GM23338 (cell line): ENCODE measurements around the gene C1QA. TPM values are rescaled to one million over a fixed set of nuclear protein-coding genes. Genes with fewer than 3 reads are reported as not detected.

ENCODE experiments used
- ATAC-seq: fragments of 200-7000 bp; cut with Tn5 transposase; 3 replicates; pipeline ENCODE4 v1.9.1; 2020
- DNase-seq: peaks from one replicate; pipeline ENCODE4 v3.0.0-alpha.2; 2015; ENCODE audit warnings: low spot score
- H2AFZ ChIP-seq: fragments of 200-600 bp; sonication (generic); 2 replicates; pipeline ENCODE4 v1.8.0; 2016; ENCODE audit warnings: antibody characterized with exemption, mild to moderate bottlenecking, moderate library complexity
- H3F3A ChIP-seq: fragments of 200-600 bp; sonication (generic); replicated peaks from 2 replicates; pipeline ENCODE4 v1.8.0; 2017; ENCODE audit warnings: antibody characterized with exemption, mixed run types, low read depth
- H3K27ac ChIP-seq: fragments of 200-600 bp; sonication (generic); 2 replicates; pipeline ENCODE4 v1.6.1; 2016; ENCODE audit warnings: low read depth
- H3K27me3 ChIP-seq: fragments of 200-600 bp; sonication (generic); 2 replicates; pipeline ENCODE4 v1.8.0; 2016; ENCODE audit warnings: mild to moderate bottlenecking, mixed run types, moderate library complexity; ENCODE audit not compliant: insufficient read depth
- H3K36me3 ChIP-seq: fragments of 200-600 bp; sonication (generic); 2 replicates; pipeline ENCODE4 v1.8.0; 2016; ENCODE audit warnings: mild to moderate bottlenecking; ENCODE audit not compliant: insufficient read depth
- H3K4me1 ChIP-seq: fragments of 200-600 bp; sonication (generic); 2 replicates; pipeline ENCODE4 v1.8.0; 2016; ENCODE audit warnings: mild to moderate bottlenecking, moderate library complexity; ENCODE audit not compliant: insufficient read depth
- H3K4me2 ChIP-seq: fragments of 200-600 bp; sonication (generic); 2 replicates; pipeline ENCODE4 v1.7.1; 2017; ENCODE audit warnings: mixed run types
- H3K4me3 ChIP-seq: fragments of 200-600 bp; sonication (generic); 2 replicates; pipeline ENCODE4 v1.6.1; 2016; ENCODE audit warnings: mixed run types
- H3K79me2 ChIP-seq: fragments of 200-600 bp; sonication (generic); replicated peaks from 2 replicates; pipeline ENCODE4 v1.8.0; 2017; ENCODE audit warnings: mild to moderate bottlenecking; ENCODE audit not compliant: insufficient read depth
- H3K9me2 ChIP-seq: fragments of 200-600 bp; sonication (generic); 2 replicates; pipeline ENCODE4 v1.8.0; 2017; ENCODE audit not compliant: insufficient read depth
- H4K20me1 ChIP-seq: fragments of 200-600 bp; sonication (generic); replicated peaks from 2 replicates; pipeline ENCODE4 v1.8.0; 2017; ENCODE audit warnings: mild to moderate bottlenecking; ENCODE audit not compliant: insufficient read depth
- H3K27ac Mint-ChIP-seq: 2 replicates; pipeline ENCODE4 v1.8.0; 2020; ENCODE audit warnings: inconsistent platforms, mild to moderate bottlenecking, moderate library complexity, mixed read lengths
- H3K27me3 Mint-ChIP-seq: 3 replicates; pipeline ENCODE4 v1.8.0; 2022; ENCODE audit warnings: low read depth, mild to moderate bottlenecking, moderate library complexity, mixed read lengths, inconsistent platforms; ENCODE audit not compliant: insufficient read depth, poor library complexity
- H3K36me3 Mint-ChIP-seq: 3 replicates; pipeline ENCODE4 v1.8.0; 2021; ENCODE audit warnings: low read depth, mild to moderate bottlenecking, inconsistent platforms, moderate library complexity, mixed read lengths
- H3K4me1 Mint-ChIP-seq: 3 replicates; pipeline ENCODE4 v1.8.0; 2020; ENCODE audit warnings: mild to moderate bottlenecking, inconsistent platforms, mixed read lengths
- H3K4me3 Mint-ChIP-seq: 3 replicates; pipeline ENCODE4 v1.8.0; 2021; ENCODE audit warnings: moderate library complexity, mild to moderate bottlenecking, inconsistent platforms, mixed read lengths
- H3K9me3 Mint-ChIP-seq: 3 replicates; pipeline ENCODE4 v1.8.0; 2020; ENCODE audit warnings: moderate library complexity, mild to moderate bottlenecking, inconsistent platforms, mixed read lengths
- JUNB ChIP-seq: IDR thresholded peaks from one replicate; pipeline ENCODE4 v1.6.1; 2016; ENCODE audit warnings: antibody characterized with exemption; ENCODE audit not compliant: unreplicated experiment
- STAT1 ChIP-seq: IDR thresholded peaks from one replicate; pipeline ENCODE4 v1.6.1; 2016; ENCODE audit warnings: antibody characterized with exemption; ENCODE audit not compliant: unreplicated experiment
- ZNF331 ChIP-seq: fragments of 250-450 bp; sonication (Bioruptor Pico); IDR thresholded peaks from 2 replicates; pipeline ENCODE4 v1.5.0; 2020; ENCODE audit warnings: low read depth, mild to moderate bottlenecking, moderate library complexity
- polyA plus RNA-seq: library from polyadenylated mRNA; unstranded; fragments of >200 nt; fragmentation: Nextera tagmentation; extraction: Ambion mirVana; gene quantifications from 2 replicates; pipeline ENCODE4 v1.2.1, GENCODE V29; 2016
- total RNA-seq: library from RNA; depleted of rRNA; stranded (reverse); fragments of >200 nt; shearing (Covaris generic); gene quantifications from 2 replicates; pipeline ENCODE4 v1.2.3, GENCODE V29; 2014
- TF ChIP-seq, protein P1 (sequence below): fragments of 250-450 bp; sonication (Bioruptor Pico); IDR thresholded peaks from 2 replicates; pipeline ENCODE4 v1.5.0; 2020; ENCODE audit warnings: mild to moderate bottlenecking, moderate library complexity
- TF ChIP-seq, protein P2 (sequence below): IDR thresholded peaks from one replicate; pipeline ENCODE4 v1.6.1; 2018; ENCODE audit warnings: antibody characterized with exemption; ENCODE audit not compliant: unreplicated experiment
- TF ChIP-seq, protein P3 (sequence below), 2 experiments: fragments of 200-600 bp in 1 of 2; sonication (generic) in 1 of 2; conservative IDR thresholded peaks; 2 replicates each; pipeline versions ENCODE4 v1.5.1 to v1.6.1; 2016 to 2017; ENCODE audit warnings: antibody characterized with exemption in 2 of 2, low read depth in 2 of 2, mild to moderate bottlenecking in 2 of 2, moderate library complexity in 1 of 2

Gene C1QA
- total and polyA plus RNA-seq, 2 experiments from 2014 or later = not detected

DNA sequence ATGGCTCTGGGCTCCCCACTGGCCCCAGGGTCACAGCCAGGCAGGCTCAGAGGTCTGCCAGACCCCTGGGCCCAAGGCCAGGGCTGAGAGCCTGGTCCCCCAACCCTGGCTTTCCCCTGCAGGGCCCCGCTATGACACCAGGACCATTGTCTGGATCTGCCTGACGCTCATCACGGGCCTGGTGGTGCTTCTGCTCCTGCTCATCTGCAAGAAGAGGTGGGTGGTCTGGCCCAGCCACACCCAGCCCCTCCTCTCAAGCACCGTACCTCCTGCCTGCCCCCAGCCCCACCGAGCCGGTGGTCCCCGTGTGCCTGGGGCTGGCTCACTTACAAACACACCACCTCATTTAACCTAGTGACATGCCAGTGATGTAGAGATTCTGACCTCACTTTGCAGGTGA lies 41.3 kb upstream of the C1QA start:
- no peaks in the 10 kb centered on the region for H3K27me3 ChIP-seq
- H3K4me1 ChIP-seq = no peaks in the 10 kb centered on the region
- ATAC-seq (no peak), DNase-seq (no peak)
- no peak for TF ChIP-seq JUNB
- no peak for TF ChIP-seq STAT1
- TF ChIP-seq, protein P1, sequence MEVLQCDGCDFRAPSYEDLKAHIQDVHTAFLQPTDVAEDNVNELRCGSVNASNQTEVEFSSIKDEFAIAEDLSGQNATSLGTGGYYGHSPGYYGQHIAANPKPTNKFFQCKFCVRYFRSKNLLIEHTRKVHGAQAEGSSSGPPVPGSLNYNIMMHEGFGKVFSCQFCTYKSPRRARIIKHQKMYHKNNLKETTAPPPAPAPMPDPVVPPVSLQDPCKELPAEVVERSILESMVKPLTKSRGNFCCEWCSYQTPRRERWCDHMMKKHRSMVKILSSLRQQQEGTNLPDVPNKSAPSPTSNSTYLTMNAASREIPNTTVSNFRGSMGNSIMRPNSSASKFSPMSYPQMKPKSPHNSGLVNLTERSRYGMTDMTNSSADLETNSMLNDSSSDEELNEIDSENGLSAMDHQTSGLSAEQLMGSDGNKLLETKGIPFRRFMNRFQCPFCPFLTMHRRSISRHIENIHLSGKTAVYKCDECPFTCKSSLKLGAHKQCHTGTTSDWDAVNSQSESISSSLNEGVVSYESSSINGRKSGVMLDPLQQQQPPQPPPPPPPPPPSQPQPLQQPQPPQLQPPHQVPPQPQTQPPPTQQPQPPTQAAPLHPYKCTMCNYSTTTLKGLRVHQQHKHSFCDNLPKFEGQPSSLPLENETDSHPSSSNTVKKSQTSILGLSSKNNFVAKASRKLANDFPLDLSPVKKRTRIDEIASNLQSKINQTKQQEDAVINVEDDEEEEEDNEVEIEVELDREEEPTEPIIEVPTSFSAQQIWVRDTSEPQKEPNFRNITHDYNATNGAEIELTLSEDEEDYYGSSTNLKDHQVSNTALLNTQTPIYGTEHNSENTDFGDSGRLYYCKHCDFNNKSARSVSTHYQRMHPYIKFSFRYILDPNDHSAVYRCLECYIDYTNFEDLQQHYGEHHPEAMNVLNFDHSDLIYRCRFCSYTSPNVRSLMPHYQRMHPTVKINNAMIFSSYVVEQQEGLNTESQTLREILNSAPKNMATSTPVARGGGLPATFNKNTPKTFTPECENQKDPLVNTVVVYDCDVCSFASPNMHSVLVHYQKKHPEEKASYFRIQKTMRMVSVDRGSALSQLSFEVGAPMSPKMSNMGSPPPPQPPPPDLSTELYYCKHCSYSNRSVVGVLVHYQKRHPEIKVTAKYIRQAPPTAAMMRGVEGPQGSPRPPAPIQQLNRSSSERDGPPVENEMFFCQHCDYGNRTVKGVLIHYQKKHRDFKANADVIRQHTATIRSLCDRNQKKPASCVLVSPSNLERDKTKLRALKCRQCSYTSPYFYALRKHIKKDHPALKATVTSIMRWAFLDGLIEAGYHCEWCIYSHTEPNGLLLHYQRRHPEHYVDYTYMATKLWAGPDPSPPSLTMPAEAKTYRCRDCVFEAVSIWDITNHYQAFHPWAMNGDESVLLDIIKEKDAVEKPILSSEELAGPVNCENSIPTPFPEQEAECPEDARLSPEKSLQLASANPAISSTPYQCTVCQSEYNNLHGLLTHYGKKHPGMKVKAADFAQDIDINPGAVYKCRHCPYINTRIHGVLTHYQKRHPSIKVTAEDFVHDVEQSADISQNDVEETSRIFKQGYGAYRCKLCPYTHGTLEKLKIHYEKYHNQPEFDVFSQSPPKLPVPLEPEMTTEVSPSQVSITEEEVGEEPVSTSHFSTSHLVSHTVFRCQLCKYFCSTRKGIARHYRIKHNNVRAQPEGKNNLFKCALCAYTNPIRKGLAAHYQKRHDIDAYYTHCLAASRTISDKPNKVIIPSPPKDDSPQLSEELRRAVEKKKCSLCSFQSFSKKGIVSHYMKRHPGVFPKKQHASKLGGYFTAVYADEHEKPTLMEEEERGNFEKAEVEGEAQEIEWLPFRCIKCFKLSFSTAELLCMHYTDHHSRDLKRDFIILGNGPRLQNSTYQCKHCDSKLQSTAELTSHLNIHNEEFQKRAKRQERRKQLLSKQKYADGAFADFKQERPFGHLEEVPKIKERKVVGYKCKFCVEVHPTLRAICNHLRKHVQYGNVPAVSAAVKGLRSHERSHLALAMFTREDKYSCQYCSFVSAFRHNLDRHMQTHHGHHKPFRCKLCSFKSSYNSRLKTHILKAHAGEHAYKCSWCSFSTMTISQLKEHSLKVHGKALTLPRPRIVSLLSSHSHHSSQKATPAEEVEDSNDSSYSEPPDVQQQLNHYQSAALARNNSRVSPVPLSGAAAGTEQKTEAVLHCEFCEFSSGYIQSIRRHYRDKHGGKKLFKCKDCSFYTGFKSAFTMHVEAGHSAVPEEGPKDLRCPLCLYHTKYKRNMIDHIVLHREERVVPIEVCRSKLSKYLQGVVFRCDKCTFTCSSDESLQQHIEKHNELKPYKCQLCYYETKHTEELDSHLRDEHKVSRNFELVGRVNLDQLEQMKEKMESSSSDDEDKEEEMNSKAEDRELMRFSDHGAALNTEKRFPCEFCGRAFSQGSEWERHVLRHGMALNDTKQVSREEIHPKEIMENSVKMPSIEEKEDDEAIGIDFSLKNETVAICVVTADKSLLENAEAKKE = no peak
- TF ChIP-seq ZNF331 = no peak
- TF ChIP-seq, protein P2, sequence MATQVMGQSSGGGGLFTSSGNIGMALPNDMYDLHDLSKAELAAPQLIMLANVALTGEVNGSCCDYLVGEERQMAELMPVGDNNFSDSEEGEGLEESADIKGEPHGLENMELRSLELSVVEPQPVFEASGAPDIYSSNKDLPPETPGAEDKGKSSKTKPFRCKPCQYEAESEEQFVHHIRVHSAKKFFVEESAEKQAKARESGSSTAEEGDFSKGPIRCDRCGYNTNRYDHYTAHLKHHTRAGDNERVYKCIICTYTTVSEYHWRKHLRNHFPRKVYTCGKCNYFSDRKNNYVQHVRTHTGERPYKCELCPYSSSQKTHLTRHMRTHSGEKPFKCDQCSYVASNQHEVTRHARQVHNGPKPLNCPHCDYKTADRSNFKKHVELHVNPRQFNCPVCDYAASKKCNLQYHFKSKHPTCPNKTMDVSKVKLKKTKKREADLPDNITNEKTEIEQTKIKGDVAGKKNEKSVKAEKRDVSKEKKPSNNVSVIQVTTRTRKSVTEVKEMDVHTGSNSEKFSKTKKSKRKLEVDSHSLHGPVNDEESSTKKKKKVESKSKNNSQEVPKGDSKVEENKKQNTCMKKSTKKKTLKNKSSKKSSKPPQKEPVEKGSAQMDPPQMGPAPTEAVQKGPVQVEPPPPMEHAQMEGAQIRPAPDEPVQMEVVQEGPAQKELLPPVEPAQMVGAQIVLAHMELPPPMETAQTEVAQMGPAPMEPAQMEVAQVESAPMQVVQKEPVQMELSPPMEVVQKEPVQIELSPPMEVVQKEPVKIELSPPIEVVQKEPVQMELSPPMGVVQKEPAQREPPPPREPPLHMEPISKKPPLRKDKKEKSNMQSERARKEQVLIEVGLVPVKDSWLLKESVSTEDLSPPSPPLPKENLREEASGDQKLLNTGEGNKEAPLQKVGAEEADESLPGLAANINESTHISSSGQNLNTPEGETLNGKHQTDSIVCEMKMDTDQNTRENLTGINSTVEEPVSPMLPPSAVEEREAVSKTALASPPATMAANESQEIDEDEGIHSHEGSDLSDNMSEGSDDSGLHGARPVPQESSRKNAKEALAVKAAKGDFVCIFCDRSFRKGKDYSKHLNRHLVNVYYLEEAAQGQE = no peak
- TF ChIP-seq, protein P3, sequence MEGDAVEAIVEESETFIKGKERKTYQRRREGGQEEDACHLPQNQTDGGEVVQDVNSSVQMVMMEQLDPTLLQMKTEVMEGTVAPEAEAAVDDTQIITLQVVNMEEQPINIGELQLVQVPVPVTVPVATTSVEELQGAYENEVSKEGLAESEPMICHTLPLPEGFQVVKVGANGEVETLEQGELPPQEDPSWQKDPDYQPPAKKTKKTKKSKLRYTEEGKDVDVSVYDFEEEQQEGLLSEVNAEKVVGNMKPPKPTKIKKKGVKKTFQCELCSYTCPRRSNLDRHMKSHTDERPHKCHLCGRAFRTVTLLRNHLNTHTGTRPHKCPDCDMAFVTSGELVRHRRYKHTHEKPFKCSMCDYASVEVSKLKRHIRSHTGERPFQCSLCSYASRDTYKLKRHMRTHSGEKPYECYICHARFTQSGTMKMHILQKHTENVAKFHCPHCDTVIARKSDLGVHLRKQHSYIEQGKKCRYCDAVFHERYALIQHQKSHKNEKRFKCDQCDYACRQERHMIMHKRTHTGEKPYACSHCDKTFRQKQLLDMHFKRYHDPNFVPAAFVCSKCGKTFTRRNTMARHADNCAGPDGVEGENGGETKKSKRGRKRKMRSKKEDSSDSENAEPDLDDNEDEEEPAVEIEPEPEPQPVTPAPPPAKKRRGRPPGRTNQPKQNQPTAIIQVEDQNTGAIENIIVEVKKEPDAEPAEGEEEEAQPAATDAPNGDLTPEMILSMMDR (conservative IDR thresholded peaks at IDR 0.05; ENCODE audit: low read depth in 2 of 2) = no peak
- Mint-ChIP-seq H3K9me3 (no peaks in the 10 kb centered on the region; the same call in 2 of the 3 replicates), H3K4me1 (no peaks in the 10 kb centered on the region; the same call in 2 of the 3 replicates), H3K27ac (no peak overlapping the region), H3K4me3 (no peak overlapping the region), H3K27me3 (peaks cover 2% of the 10 kb centered on the region), H3K36me3 (no peaks in the 10 kb centered on the region)
- H3K79me2 ChIP-seq = no peaks in the 10 kb centered on the region
- no peak overlapping the region for H3K27ac ChIP-seq
- H2AFZ ChIP-seq = no peak overlapping the region
- H4K20me1 ChIP-seq = no peaks in the 10 kb centered on the region
- no peak overlapping the region for H3K4me2 ChIP-seq
- no peaks in the 10 kb centered on the region for H3K9me2 ChIP-seq
- H3K4me3 ChIP-seq = no peak overlapping the region
- H3K36me3 ChIP-seq = no peaks in the 10 kb centered on the region
- H3F3A ChIP-seq = no peaks in the 10 kb centered on the region
